ENCODE results near the gene SBK3. TPM values are rescaled to one million over a fixed set of nuclear protein-coding genes. Genes with fewer than 3 reads are reported as not detected.

Gene SBK3
- polyA plus RNA-seq, 1 experiment: not detected

- no peaks in the 10 kb centered on the region for H3K27me3 ChIP-seq (ENCODE audit: control insufficient read depth, insufficient read depth, low read length)
- ChIA-PET POLR2A (no interaction called here), CTCF (no interaction called here)
- H3K9me3 ChIP-seq (ENCODE audit: control insufficient read depth, insufficient read depth, low read length): peaks cover 4% of the 10 kb centered on the region
- TF ChIP-seq CTCF (IDR thresholded peaks at IDR 0.05; ENCODE audit: low read depth, low read length): no peak
- no peak for DNase-seq (ENCODE audit: low read depth, low spot score)
- no peak overlapping the region for H3K4me3 ChIP-seq (ENCODE audit: low read depth, low read length)
- H3K27ac ChIP-seq (ENCODE audit: low read depth, low read length): no peak overlapping the region
Observed at GRCh38 chr19:55537741-55538111, 7.6 kb downstream of the SBK3 start.

GRCh38 chr19:55536951-55537740 is 8.2 kb downstream of the SBK3 start, which contains the start of gene SBK2:
SBK2 (minus strand) TSS chr19:55537133; CDS start chr19:55536294, 839 bp downstream.
- DNase-seq (ENCODE audit: low read depth, low spot score): no peak
- Histone ChIP-seq H3K4me3 (ENCODE audit: low read depth, low read length) (no peak within 1 kb of the TSS), H3K9me3 (ENCODE audit: control insufficient read depth, insufficient read depth, low read length) (peaks cover 4% of the 10 kb centered on the region; the same call in 1 of the 2 replicates), H3K27me3 (ENCODE audit: control insufficient read depth, insufficient read depth, low read length) (no peaks in the 10 kb centered on the region), H3K27ac (ENCODE audit: low read depth, low read length) (no peak within 1 kb of the TSS)
- TF ChIP-seq CTCF (IDR thresholded peaks at IDR 0.05; ENCODE audit: low read depth, low read length): no peak; the same call in 1 of the 2 replicates
- POLR2A ChIA-PET: no interaction called here
- CTCF ChIA-PET: interaction anchor here (0.7 kb wide), 1 partner anchor 95 kb away, joined by 4 read pairs; no protein-coding TSS in a partner anchor

- Histone ChIP-seq H3K9me3 (ENCODE audit: control insufficient read depth, insufficient read depth, low read length) (peaks cover 4% of the 10 kb centered on the region; the same call in 1 of the 2 replicates), H3K27ac (ENCODE audit: low read depth, low read length) (no peak overlapping the region), H3K4me3 (ENCODE audit: low read depth, low read length) (no peak overlapping the region), H3K27me3 (ENCODE audit: control insufficient read depth, insufficient read depth, low read length) (no peaks in the 10 kb centered on the region)
- POLR2A ChIA-PET: no interaction called here
- no peak for TF ChIP-seq CTCF (IDR thresholded peaks at IDR 0.05; ENCODE audit: low read depth, low read length)
- CTCF ChIA-PET: interaction anchor here (0.7 to 2.3 kb wide), 3 partner anchors 32 to 95 kb away, joined by 4 to 5 read pairs (median 4); no protein-coding TSS in a partner anchor
- no peak for DNase-seq (ENCODE audit: low read depth, low spot score)
Observed at GRCh38 chr19:55536366-55536765, 9.0 kb downstream of the SBK3 start.

- Histone ChIP-seq H3K4me3 (ENCODE audit: low read depth, low read length) (no peak overlapping the region), H3K27ac (ENCODE audit: low read depth, low read length) (no peak overlapping the region), H3K27me3 (ENCODE audit: control insufficient read depth, insufficient read depth, low read length) (no peaks in the 10 kb centered on the region), H3K9me3 (ENCODE audit: control insufficient read depth, insufficient read depth, low read length) (peaks cover under 1% of the 10 kb centered on the region; the same call in 1 of the 2 replicates)
- CTCF ChIA-PET: interaction anchor here (0.6 to 2.3 kb wide), 4 partner anchors 31 to 96 kb away, joined by 3 to 5 read pairs (median 4); no protein-coding TSS in a partner anchor
- TF ChIP-seq CTCF (IDR thresholded peaks at IDR 0.05; ENCODE audit: low read depth, low read length): no peak
- no peak for DNase-seq (ENCODE audit: low read depth, low spot score)
- POLR2A ChIA-PET: no interaction called here
Observed at GRCh38 chr19:55535965-55536350, 9.4 kb downstream of the SBK3 start.

Measured in AG04450 (cell line).